SKM-1 treated with dmso at 0.1 percent for 144 hours (cell line): Measurements from ENCODE around the gene OLAH.
A peak's percentile ranks its signal among the peaks of the same experiment; 100 is the strongest.

ENCODE experiments used
- DNase-seq: peaks from one replicate; lab custom pipeline; 2025; ENCODE audit not compliant: unreplicated experiment; lab: John Stamatoyannopoulos, UW

OLAH gene

GRCh38 chr10:15068802-15069201 lies 25.1 kb downstream of the OLAH start:
- DNase-seq: no peak

GRCh38 chr10:15069230-15069629 lies 25.5 kb downstream of the OLAH start:
- DNase-seq: no peak

DNA sequence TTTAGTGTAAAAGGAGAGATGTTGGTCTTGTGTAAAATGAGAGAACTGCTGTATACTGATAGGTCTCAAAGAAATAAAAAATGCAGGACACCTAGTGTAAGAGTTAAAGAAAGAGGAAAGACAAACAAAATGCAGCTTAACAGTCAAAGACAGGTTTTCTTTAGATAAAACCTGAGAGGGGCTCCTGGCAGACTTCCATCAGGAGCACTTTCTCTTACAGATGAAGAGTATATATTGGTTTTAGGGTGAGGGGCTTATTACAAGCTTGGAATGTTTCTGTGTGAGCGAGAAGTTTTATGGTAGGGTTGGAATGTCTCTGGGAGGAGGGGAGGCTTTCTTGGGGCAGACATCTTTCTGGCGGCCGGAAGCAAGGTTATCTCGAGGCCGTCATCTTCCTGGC lies 28.6 kb downstream of the OLAH start:
- DNase-seq: no peak

DNA sequence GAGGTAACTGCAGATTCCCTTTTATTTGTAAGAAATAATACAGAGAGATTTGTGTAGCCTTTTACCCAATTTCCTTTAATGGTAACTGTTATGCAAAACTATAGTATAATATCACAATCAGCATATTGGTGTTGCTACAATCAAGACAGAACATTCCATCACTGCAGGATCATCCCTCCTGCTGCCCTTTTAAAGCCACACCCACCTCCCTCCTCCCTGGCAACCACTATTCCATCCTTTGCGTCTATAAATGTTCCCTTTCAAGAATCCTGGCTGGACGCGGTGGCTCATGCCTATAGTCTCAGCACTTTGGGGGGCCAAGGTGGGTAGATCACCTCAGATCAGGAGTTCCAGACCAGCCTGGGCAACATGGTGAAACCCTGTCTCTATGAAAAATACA lies 31.7 kb downstream of the OLAH start:
- no peak for DNase-seq

DNA sequence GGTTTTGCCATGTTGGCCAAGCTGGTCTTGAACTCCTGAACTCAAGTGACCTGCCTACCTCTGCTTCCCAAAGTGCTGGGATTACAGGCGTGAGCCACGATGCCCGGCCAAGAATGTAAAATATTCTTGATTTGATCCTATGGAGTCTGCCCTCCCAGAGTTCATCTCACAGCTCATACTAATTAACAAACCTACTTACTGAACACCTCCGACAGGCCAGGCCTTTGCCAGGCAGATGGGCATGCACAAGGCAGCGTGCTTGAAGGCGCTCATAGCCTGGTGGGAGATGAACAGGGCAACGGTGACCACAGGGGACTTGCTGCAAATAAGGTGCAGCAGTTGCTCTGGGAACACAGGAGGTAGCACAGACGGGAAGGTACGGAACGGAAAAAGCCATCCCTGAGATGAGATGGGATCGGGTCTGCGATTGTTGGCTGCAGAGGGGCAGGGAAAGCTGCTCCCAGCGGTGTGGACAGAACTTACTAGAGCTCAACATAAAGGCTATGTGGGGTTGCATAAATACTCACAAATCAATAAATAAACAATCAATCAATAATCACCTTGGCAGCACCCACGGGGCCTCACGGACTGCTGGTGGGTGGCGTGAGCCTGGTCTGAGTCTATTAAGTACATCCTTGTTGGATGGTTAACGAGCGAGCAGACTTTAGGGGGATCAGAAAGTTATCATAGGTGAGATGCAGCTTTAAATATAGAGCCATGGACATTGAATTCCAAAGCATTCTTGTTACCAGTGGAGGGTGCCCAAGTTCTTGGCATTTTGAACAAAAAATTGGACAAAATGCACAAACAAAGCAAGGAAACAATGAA lies 40.1 kb downstream of the OLAH start:
- DNase-seq: no peak

- no peak for DNase-seq
These were observed 40.8 kb downstream of the OLAH start for GRCh38 chr10:15084502-15084922.

DNA sequence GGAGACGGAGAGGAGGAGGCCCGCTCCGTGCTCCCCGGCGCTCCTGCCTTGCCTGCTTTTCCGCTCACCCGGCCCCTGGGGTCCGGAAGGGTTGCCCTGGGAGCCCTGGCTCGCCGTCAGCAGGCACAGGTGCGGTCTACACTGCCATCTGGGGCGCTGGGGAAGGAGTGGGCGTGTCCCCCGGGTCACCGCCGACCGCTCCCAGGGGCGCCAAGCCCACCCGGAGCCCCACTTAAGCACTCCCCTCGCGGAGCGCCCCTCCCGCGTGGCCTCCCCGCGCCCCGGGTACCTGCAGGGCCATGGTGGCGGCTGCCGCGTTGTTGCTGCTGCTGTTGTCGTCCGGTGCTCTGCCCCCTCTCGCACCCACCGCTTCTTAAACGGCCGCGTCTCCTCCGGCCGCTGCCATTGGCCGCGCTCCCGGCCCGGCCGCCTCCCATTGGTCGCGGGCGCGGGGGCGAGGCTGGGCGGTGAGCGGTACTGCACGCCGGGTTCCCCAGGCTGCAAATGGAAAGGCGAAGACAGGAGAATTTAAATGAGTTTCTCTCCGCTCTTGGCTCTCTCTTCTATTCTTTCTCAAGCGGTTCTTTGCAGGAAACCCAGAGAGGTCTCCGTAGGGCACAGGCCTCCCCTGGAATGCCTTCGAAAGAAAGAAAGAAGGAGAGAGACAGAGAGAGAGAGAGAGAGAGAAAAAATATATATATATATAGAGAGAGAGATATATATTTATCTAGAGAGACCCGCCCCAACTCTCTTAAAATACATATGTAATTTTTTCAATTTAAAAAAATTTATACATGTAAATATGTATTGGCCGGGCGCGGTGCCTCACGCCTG lies 44.9 kb downstream of the OLAH start, which contains the start of gene ACBD7:
ACBD7 (minus strand) TSS at position 349 of the 834 bp plus-strand sequence; CDS start at position 301, 48 bp downstream.
- DNase-seq: peak; percentile 34

DNA sequence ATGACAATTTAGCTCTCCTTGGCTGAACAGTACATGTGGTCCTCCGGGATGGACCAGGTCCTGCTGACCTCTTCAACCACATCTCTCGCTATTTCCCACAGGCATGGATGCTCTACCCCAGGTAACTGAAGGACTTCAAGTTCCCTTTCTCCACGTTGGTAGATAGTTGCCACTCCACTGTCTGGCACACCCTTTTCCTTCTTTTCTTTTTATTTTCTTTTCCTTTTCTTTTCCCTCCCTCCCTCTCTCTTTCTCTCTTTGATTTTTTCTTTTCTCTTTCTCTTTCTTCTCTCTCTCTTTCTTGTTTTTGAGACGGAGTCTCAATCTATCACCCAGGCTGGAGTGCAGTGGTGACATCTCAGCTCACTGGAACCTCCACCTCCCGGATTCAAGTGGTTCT lies 47.7 kb downstream of the OLAH start:
- DNase-seq: no peak

DNA sequence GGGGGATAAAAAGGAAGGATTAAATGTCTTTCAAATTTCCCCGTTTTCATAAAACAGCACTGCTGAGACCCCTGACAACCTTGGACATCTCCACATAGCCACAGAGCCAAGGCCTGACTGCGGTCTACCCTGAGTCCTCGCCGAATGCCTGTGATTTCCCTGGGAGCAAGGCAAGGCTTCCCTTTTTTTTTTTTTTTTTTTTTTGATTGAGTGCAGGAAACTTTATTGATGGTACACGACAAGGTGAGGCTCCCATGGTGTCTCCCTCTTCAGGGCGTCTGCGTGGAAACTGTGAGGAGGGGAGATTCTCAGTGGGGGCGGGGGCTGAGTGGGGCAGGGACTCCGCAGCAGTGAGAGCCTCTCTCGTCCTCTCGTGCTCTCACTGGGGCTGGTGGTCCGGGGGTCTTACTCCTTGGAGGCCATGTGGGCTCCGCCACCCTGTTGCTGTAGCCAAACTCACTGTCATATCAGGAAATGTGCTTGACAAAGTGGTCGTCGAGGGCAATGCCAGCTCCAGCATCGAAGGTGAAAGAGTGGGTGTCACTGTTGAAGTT lies 49.2 kb downstream of the OLAH start:
- no peak for DNase-seq

DNA sequence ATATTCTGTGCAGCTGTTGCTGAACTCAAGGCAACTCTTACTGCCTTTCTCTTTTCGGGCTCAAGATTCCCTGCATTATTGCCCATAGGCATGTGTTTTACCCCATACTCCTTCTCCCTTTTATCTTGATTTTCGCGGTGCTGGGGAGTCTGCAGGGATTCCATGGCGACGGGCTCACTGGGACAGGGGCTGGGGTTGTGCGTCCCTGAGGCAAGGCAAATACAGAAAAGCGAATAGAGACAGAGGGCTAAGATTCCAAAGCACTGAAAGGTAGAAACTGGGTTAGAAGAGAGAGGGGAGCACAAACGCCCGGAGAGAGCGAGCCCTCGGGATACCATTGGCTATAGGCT lies 52.9 kb downstream of the OLAH start:
- DNase-seq: no peak

- DNase-seq: peak; percentile 53
These were observed 53.5 kb downstream of the OLAH start, which contains the start of gene RPP38 for GRCh38 chr10:15097011-15097812. Gene RPP38 (plus strand): TSS chr10:15097355. CDS start chr10:15103315, 5,960 bp downstream.

DNA sequence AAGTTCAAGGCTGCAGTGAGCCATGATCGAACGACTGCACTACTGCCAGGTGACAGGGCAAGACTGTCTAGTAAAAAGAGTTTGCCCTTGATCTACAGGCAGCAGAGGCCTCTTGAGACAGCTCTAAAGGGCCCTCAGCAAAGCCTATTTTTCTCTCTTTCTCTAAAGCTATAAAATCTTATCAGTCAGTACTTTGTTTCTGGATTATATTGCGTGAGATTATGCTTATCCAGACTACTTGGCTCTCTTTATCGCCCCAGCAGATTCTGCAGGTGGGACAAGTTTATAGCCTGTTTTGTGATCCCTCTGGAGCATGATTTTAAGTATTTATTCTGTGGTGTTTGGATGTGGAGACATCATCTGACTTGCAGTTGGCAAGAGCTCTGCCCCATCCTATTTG lies 56.1 kb downstream of the OLAH start:
- no peak for DNase-seq

GRCh38 chr10:15103513-15103912 lies 59.8 kb downstream of the OLAH start:
- DNase-seq: no peak

GRCh38 chr10:15106352-15107013 lies 62.7 kb downstream of the OLAH start:
- peak; percentile 19 for DNase-seq

- DNase-seq: no peak
These were observed 68.9 kb downstream of the OLAH start for GRCh38 chr10:15112657-15113056.

DNA sequence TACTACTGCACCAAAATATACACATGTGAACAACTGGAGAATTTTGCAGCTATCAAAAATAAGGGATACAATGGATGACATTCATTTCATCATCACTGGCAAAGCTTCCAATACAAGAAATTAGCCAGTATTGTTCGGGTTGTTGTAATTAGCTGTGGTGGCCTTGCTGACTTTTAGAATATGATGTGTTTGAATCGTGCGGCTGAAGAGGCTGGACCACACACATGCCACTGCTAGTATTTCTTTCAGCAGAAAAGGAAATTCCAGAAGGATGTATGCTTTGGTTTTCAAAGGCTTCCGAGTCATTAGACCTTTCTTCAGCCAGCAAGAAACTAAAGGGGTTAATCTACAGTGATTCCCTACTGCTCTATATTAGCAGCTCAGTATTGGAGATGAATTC lies 70.0 kb downstream of the OLAH start:
- no peak for DNase-seq

DNA sequence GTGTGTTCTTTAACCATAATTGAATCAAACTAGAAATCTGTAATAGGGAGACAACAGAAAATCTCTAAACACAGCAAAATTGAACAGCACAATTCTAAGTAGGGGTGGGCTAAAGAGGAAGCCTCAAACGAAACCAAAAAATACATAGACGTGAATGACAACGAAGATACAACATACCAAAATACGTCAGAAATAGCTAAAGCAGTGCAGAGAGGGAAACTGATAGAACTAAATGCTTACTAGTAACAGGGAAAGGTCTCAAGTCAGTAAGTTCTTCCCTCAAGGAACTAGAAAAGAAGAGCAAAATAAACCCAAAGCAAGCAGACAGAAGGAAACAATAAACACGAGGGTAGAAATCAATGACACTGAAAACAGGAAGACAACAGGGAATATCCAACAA lies 72.5 kb downstream of the OLAH start:
- DNase-seq: no peak

DNA sequence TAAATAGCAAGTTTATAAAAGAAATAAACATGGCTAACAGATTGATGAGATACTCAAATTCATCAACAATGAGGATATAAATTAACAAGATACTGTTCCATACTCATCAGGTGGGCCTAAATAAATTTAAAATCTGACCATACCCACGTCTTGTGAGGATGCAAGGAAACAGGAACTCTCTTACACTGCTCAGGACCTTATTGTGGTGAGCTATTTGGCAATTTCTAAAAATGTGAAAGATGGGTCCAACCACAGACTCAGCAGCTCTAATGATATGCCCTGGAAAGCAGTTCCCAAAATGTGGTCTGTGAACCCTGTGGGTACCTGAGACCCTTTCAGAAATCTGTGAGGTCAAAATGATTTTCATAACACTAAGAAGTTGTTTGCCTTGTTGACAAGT lies 74.9 kb downstream of the OLAH start:
- peak; percentile 35 for DNase-seq

DNA sequence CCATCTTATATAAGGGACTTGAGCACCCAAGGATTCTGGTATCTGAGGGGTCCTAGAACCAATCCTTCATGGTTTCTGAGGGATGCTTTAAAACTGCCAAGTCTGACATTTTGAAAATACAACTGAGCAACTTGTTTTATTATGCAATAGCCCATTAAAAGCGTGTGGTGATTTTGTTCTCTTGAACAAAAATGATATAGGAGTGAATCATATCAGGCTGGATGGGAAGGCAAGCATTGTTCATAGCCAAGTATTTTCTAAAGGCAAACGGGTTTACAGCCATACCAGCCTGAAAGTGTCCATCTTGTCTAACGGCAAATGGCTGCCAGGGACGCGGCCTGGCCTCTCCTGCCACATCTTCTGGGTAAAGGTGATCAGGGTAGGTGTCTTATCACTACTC lies 76.8 kb downstream of the OLAH start:
- no peak for DNase-seq

- DNase-seq: no peak
These were observed 78.0 kb downstream of the OLAH start for GRCh38 chr10:15121707-15122106.
